CD4-positive, alpha-beta T cell treated with Interferon gamma for 1 hour (primary cell): ENCODE data around the gene PLEKHH1.

Source experiments
- DNase-seq: peaks from one replicate; pipeline ENCODE4 v3.0.0-alpha.2; 2020

PLEKHH1 gene

DNA sequence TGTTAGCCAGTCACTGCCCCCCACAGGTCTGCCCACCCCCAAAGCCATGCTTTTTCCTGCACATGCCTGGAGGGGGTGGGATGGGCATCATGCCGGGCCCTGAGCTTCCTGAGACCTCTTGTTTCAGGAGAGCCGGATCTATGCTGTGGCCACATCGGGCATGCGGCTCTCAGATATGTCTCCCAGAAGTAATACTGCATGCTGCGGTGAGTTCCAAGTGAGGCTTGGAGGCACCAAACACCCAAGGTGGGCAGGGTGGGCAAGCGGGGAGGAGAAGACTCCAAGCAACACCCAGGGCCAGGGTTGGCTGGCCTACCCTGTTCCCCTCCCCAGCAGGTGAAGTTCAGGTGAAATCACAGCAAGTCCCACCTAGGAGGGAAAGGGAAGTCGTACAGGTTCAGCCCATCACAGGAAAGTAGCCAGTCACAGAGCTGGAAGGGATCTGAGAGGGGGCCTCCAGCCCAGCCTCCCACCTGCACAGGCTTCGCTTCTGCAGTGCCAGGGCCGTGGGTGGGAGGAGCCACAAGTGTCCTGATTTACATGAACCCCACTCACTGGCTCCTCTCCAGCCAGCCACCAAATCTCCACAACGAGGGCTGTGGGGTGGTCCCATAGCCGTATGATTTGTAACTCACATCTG lies 36.0 kb downstream of the PLEKHH1 start:
- no peak for DNase-seq

DNA sequence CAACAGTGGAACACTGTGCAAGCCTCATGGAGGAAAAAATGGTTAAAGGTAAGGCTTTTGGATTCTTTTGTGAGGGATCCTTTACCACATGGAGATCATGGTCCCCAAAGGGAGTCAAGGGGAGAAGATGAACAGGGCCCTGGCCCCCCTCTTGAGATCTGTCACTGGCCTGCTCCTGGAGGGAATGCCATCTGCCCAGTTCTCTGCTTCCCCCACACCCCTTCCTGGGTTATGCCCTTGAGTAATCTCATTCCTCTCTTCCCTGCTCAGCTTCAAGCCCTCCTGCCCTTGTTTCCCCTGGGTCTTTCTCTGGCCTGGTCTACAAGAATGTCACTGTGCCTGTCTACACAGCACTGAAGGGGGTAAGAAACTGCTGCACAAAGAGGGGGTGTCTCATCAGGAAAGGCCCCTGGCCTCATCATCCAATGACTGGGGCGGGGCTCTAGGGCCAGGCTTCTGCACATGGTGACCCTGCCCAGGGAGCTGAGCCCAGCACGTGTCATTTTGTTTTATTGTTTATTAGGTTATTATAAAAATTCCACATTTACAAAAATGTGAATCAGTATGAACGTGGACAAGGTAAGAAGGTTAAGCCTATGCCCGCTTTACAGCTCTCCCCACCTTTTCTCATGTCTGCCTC lies 36.7 kb downstream of the PLEKHH1 start:
- no peak for DNase-seq

DNA sequence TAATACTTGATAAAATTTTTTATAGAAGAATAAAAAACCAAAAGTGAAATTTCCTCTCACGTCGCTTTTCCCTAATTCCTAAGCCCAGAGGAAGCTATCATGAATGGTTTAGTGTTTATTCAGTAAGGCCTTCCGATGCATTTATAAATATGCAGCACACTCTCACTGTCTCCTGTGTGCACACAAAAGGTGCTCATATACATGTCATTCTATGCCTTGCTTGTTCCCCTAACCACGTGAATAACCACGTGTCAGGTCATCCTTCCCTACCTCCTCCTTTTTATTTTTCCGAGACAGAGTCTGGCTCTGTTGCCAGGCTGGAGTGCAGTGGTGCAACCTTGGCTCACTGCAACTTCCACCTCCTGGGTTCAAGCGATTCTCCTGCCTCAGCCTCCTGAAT lies 37.4 kb downstream of the PLEKHH1 start:
- no peak for DNase-seq

DNA sequence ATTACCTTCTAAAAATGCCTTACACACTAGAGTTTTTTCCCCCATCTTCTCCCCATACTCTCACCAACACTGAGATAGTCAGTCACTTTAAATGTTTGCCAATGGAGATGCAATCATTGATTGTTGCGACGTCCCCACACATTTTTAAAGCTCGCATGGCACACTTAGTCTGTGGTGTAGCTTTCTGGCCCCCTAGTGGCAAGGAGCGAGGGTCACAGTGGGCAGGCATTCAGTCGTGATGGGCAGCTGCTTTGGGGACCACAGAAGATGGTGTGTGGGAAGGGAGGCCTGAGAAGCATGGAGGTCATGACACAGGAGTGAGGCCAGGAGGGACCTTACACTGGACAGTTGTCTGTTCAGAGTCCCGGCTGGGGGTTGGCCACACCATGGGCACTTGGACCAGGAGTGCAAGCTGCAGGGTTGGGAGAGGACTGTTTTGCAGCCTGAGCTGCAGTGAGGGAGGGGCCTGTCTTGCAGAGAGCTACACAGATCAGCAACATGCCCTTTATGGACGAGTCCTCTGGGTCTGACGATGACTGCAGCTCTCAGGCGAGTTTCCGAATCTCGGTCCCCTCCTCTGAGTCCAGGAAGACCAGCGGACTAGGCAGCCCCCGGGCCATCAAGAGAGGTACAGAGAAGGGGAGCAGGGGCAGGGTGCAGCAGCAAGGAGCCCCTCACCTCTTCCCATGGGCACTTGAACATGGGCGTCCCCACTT lies 38.3 kb downstream of the PLEKHH1 start:
- peak; percentile 62 for DNase-seq

DNA sequence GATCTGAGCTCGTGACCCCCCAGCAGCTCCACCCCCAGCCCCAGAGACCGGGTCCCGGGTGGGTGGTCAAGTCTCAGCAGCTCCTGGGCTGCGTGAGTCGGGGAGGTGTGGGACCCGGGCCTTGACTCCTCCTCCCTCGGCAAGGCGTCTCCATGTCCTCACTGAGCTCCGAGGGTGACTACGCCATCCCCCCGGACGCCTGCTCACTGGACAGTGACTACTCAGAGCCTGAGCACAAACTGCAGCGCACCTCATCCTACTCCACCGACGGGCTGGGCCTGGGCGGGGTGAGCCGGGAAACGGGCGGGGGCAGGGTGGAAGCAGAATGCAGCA lies 38.9 kb downstream of the PLEKHH1 start:
- DNase-seq: no peak

DNA sequence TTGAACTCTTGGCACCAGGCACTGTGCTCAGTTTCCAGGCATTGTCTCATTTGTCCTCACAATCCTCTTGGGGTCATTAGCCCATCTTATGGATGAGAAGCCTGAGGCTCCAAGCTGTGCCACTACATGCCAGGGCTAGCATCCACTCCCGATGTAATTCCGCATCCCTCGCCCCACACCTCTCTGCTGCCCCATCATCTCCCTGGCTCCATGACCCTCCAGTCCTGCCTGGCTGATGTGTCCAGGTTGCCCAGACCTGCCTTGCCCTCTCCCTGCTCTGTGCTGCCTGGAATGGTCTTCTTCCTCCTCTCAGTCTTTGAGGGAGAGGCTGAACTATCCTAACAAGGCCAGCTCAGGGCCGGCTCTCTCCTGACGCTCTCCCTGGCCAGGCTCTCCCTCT lies 39.5 kb downstream of the PLEKHH1 start:
- no peak for DNase-seq

DNA sequence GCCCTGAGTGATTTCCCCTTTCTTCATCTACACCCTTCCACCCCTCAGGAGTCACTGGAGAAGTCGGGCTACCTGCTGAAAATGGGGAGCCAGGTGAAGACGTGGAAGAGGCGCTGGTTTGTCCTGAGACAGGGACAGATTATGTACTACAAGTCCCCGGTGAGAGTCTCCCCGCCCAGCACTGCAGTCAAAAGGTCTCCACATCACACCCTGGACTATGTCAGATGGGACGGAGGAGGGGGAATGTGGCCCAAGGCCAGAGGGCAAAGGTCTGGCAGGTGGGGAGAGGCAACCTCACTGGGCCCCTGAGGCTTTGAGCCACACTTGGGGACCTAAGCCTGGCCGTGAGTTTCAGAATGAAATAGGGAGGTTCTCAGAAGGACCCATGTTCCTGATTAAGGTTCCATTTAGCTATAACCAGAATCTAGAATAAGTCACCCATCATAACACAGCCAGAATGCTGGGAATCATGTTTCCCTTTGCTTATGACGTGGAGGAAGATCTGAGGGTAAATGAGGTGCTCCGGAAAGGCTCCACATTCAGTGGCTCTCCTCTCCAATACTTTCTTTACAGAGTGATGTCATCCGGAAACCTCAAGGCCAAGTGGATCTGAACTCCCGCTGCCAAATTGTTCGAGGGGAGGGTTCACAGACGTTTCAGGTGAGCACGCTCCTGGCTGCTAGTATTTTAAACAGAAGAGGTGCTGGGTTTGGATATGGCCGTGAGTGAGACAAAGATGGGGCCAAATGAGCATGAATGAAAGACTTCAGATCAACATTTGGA lies 40.3 kb downstream of the PLEKHH1 start:
- DNase-seq: no peak

DNA sequence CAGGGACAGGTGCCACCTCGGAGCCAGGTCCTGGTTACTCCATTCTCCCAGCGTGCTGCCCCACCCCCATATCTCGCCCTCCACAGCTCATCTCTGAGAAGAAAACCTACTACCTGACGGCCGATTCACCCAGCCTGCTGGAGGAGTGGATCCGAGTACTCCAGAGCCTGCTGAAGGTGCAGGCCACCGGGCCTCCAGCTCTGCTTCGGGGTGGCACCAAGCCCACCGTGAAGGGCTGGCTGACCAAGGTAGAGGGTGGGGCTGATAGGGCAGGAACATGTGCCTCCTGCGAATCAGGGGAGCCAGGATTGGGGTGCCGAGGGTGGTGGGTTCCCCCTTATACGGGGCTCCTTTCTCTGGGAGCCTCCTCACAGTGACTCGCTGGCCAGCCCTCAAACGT lies 41.1 kb downstream of the PLEKHH1 start:
- no peak for DNase-seq

DNA sequence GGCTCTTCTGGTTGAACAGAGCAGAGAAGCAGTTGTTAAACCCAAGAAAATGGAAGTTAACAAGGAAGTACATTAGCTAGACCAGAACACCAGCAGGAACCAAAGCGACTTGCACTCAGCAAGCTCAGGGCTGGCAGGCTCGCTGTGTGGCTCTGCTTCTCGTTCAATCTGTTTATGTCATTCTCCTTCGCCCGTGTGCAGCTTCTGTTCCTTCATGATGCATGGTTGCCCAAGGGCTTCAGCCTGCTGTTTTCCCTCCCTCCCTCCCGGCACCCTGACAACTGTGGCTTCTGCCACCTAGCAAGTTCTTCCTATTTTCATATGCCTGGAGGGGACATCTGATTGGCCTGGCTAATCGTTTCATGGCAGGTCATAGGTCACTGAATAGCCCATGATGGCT lies 41.7 kb downstream of the PLEKHH1 start:
- no peak for DNase-seq

DNA sequence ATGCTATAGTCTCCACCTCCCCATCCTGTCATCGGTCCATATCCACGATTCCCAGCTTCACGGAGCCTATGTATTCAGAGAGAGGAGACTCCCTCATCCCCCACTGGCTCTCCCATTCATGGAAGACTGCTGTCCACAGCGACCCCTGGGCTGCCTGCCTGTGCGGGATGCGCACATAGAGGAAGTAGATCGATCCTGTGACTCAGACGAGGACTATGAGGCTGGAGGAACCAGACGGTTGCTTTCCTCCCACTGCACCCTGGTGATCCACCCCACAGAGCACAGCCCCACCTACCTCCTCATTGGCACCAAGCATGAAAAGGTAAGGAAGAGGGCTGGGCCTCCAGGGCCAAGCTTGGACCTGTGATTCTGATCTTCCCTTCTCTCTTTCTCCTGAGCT lies 42.6 kb downstream of the PLEKHH1 start:
- DNase-seq: no peak

DNA sequence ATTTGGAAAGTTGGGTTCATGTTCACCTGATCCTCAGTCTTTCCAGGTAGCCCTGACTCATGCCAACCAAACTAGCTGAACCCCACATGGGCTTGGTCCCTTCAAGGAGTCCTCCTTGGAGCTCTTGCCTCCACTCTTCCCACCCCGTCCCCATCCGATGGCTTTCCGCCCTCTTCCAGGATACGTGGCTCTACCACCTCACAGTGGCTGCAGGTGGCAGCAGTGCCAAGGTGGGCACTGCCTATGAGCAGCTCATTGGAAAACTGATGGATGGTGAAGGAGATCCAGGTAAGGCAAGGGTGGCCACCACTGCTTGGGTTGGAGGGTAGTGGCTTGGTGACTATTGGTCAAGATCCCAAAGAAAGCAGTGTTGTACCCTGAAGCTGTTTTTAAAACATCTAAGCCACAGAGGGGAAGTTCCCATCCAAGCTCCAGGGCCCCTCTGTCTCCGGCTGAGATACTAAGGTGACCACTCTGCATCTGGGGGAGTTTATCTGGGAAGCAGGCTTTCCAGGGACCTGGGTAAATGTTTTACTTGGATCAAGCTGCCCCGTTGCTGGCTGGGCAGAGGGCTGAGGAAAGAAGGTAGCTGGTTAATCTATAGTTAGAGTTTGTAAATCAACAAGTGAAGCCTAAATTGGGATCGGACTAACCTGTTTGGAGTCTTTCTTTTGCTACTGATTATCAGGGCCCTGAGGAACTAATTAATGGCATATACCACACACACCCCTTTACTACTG lies 43.3 kb downstream of the PLEKHH1 start:
- DNase-seq: no peak

DNA sequence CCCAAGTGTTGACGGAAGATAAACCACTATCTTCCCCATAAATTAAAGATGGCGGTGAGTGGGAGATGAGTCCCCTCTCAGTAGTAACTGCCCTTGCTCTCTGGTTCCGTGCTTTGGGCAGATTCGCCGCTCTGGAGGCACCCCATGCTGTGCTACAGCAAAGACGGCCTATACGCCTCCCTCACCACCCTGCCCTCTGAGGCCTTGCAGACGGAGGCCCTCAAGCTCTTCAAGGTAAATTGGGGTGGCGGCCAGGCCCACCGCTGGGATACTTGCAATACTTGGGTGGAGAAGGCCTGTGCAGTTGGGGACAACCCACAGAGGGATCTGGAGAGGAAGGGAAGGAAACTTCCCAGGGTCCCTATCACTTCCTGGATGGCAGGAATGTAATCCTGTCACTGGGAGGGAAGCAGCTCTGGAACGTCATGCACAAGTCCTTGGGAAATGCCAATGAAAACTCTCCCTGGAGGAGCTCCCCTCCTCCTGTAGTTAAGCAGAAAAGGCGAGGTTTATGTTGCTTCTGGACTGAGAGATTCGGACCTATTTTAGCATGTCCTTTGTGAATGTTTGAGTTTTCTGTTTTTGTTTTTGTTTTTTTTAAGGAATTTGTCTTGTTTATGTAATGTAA lies 44.2 kb downstream of the PLEKHH1 start:
- DNase-seq: no peak

DNA sequence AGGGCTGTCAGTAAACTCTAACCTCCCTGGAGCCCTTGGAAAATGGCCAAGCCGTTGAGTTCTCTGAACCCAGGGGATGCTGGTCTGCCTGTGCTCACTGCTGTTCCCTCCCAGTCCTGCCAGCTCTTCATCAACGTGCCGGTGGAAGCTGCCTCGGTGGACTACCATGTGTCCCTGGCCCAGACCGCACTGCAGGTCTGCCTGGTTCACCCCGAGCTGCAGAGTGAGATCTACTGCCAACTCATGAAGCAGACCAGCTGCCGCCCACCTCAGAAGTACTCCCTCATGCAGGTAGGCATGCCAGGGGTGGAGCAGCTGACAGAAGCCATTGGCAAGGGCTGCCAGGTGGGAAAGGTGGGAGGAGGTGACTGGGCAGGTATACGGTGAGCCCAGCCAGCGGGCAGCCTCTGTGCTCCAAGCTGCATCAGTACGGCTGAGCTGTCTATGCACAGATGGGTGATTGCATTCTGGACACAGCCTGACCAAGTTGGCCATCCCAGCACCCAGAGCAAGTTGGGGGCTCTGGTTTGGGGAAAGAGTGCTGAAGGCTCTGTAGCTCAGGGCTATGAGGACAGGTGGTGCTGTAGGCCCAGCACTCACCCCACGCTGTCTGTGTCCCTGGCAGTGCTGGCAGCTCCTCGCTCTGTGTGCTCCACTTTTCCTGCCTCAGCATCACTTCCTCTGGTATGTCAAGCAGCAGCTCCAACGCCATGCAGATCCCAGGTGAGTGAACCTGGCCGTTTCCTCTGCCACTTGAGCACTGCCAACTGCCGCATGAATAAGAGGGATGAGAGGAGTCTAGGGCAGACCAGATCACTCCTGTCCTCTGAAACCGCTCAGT lies 45.0 kb downstream of the PLEKHH1 start:
- no peak for DNase-seq

DNA sequence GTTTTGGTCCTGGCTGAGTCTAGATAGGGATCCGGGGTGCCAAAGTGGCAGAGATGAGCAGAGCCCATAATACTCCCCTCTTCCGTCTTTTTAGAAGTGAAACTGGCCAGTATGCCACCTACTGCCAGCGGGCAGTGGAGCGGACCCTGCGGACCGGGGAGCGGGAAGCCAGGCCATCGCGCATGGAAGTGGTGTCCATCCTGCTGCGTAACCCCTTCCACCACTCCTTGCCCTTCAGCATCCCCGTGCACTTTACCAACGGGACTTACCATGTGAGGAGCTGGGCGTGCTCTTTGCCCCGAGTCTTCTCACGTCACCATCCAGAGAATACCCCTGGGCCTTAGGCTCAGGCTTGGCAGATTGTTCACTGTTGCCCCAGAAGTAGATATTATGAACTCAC lies 46.0 kb downstream of the PLEKHH1 start:
- no peak for DNase-seq

DNA sequence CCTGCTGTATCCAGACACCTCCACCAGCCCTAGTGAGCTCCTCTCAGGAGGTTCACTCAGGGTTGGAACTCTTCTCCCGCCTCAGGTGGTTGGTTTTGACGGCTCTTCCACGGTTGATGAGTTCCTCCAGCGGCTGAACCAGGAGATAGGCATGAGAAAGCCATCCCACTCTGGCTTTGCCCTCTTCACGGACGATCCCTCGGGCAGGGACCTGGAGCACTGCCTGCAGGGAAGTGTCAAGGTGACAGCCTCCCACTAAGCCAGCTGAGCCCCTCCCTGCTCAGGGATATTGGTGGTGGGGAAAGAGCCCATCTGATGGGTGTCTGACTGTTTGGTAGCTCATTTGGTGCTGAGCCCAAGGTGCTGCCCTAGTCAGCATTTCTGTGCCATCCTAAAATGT lies 46.5 kb downstream of the PLEKHH1 start:
- DNase-seq: no peak

DNA sequence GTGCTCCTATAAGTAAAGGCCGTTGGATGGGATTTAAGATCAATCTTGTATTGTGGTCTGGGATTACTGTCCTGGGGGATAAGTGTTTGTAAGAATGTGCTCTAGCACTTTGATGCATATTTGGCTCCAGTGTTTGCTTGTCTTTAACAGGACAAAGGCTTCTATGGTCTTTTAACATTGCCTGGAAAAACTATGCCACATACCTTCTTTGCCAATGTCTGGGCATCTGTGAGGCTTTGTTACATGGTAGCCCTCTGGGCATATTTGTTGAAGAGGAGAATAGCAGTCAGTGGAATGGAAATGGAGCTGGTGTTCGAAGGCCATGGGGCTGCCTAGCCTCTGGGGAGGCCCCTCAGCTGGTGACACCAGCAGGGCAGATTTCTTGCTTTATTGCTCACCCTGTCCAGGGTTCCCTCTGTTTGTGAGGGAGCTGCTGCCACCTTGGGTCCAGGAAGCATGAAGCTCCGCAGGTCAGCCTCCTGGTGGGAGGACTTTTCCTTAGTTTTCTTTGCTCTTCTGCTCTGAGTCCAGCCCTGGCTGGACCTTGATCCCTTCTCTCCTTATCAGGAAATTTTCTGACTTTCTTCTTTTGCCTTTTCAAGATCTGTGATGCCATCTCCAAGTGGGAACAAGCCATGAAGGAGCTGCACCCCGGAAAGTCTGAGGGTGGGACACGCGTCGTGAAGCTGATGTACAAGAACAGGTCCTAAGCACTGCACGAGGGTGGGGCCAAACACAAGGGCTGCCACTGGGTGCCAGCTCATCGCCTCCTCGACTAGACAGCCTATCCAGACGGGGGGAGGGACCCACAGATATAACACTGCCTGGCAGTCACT lies 47.5 kb downstream of the PLEKHH1 start:
- DNase-seq: no peak

DNA sequence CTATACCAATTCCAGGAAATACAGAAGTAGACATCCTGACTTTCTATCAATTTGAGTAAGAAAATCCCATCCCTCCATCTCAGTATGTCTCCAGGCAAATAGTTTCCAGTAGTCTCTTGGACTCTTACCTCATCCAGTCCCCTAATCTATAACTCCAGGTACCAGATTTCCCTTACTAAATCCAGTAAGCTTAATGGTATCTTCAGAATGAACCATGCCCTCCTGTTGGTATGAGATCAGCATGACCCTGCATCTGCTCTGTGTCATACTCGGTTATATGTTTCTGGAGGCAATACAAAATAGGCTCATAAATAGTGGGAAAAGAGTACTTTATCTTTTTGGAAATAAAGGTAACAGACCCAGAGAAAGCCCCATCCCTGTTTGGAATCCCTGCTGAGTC lies 48.6 kb downstream of the PLEKHH1 start:
- DNase-seq: no peak

DNA sequence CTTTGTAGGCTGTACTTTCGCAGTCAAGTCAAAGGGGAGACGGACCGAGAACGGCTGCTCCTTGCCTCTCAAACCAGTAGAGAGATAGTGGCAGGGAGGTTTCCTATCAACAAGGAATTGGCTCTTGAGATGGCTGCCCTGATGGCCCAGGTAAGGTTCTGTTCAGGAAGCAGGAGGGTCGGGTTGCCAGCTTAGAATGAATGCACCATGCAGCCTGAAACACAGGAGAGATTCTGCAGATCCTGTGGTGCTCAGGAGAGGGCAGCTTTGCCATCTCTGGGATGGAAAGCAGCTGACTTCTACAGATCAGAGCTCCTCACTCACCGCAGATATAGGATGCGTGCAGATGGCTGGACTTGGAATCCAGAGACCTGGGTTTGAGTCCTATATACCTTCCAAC lies 49.0 kb downstream of the PLEKHH1 start:
- no peak for DNase-seq

DNA sequence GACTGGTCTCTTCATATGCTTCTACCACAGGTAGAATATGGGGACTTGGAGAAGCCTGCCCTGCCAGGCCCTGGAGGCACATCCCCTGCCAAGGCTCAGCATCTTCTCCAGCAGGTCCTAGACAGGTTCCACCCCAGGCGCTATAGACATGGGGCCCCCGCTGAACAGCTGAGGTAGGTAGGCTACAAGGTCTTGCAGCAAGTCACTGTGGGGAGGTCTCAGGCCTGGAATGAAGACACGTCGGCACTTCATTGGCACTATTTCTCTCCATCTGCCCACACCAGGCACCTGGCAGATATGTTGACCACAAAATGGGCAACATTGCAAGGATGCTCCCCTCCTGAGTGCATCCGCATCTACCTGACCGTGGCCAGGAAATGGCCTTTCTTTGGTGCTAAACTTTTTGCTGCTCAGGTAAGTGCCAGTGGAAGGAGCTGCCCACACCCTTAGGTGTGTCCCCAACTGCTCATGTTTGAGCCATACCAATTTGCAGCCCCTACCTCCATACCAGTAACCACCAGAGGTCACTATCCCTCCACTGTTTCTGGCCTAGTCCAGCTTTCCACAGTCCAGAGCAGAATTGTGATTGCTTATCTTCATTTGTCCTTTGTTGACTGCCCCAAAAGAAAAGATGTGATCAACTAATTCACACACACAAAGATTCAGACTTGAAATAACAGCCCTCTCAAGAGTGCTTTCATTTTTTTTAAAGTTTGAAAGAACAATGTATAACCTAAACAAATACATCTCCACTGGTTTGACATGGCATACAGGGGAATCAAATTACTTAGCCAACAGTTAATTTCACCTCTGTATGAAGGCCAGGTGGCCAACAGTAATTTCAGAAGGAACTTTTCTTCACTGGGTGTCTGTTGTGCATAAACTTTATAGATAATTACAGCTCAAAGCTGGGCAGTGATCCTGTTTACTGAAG lies 50.9 kb downstream of the PLEKHH1 start:
- DNase-seq: peak; percentile 26

DNA sequence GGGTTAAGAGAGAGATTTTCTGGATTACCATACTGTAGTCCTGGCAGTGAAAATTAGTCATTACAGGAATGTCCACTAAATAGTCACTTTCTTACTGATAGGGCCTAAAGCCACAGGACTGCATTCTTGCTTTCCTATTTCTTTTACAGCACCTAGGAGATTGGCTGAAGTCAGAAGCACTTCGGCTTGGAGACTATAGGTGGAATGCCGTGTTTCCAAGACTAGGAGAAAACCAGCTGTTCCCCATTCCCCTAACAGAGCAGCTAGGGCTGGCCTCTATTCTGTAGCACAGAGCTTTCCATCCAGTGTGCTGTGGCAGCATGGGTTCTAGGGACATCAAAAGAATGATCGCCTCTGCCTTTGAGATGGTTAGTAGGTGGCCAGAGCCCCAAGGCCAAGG lies 51.9 kb downstream of the PLEKHH1 start:
- no peak for DNase-seq
